ENCODE data around the gene GLO1.

Gene GLO1

DNA sequence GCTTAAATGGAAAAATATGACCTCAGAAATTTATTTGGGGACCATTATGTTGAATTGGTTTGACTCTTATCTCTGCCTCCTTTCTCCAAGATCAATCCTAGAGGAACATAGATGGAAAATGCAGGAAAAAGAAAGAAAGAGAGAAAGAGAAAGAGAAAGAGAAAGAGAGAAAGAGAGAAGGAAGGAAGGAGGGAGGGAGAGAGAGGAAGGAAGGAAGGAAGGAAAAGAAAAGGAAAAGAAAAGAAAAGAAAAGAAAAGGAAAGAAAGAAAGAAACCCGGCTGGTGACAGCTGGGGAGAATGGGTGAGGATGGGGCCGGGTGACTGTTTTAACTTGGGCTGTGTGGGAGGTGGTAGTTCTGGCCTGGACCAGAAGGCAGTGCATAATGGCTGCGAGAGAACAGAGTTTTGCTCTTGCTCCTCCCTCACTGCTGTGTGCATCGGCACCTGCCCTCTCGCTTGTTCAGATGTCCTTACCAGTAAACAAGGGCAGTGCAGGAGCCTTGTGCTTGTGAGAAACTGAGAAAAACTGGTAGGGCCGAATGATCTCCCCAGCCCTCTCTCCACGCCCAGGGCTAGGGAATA lies 24.7 kb downstream of the GLO1 start:
- no peaks in the 10 kb centered on the region for H3K9me2 ChIP-seq (ENCODE audit: low read depth, low read length)
- no peaks in the 10 kb centered on the region for H3K79me2 ChIP-seq (ENCODE audit: insufficient read depth, low read length)
- H3K27ac ChIP-seq (ENCODE audit: low read depth, low read length, poor library complexity, severe bottlenecking): no peak overlapping the region
- H4K20me1 ChIP-seq (ENCODE audit: insufficient read depth, low read length): no peaks in the 10 kb centered on the region
- no peak overlapping the region for H3K4me3 ChIP-seq (ENCODE audit: low read depth, low read length, poor library complexity, severe bottlenecking)
- no peak for TF ChIP-seq EZH2 (IDR thresholded peaks at IDR 0.05; ENCODE audit: borderline replicate concordance, low read length)
- TF ChIP-seq, protein P1, sequence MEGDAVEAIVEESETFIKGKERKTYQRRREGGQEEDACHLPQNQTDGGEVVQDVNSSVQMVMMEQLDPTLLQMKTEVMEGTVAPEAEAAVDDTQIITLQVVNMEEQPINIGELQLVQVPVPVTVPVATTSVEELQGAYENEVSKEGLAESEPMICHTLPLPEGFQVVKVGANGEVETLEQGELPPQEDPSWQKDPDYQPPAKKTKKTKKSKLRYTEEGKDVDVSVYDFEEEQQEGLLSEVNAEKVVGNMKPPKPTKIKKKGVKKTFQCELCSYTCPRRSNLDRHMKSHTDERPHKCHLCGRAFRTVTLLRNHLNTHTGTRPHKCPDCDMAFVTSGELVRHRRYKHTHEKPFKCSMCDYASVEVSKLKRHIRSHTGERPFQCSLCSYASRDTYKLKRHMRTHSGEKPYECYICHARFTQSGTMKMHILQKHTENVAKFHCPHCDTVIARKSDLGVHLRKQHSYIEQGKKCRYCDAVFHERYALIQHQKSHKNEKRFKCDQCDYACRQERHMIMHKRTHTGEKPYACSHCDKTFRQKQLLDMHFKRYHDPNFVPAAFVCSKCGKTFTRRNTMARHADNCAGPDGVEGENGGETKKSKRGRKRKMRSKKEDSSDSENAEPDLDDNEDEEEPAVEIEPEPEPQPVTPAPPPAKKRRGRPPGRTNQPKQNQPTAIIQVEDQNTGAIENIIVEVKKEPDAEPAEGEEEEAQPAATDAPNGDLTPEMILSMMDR (IDR thresholded peaks at IDR 0.05; ENCODE audit: low read length): no peak
- no peaks in the 10 kb centered on the region for H3K27me3 ChIP-seq (ENCODE audit: insufficient read depth, low read length)
- H3K9me3 ChIP-seq (ENCODE audit: low read length): no peaks in the 10 kb centered on the region
- H3K36me3 ChIP-seq (ENCODE audit: insufficient read depth, low read length): peaks cover 71% of the 10 kb centered on the region
- no peak overlapping the region for H3K4me2 ChIP-seq (ENCODE audit: low read length)
- H3F3A ChIP-seq (ENCODE audit: insufficient read depth, low read length): no peaks in the 10 kb centered on the region
- no peak overlapping the region for H3K9ac ChIP-seq (ENCODE audit: low read length)
- no peak overlapping the region for H2AFZ ChIP-seq (ENCODE audit: low read length)
- no peaks in the 10 kb centered on the region for H3K4me1 ChIP-seq (ENCODE audit: insufficient read depth, low read length, severe bottlenecking)

DNA sequence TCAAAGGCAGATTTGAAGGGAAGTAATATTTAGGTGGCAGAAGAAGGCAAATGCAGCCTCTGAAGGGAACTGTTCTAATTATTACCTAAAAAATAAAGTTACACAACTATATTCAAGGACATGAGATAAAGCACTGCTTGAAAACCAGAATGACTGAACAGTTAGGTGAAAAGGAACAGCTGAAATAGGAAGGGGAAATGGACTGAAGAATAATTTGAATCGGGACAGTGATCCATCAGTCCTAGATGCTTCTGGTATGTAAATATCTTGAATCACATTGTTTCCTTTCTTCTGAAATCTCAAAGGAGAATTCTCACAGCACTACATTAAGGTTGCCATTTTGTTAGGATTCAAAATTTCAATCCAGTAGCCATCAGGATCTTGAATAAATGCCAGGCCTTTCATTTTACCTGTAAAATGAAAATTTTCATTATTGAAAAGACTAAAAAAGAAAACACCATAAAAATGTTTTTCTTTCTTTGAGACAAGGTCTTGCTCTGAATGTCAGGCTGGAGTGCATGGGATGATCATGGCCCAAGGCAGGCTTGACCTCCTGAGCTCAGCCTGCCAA lies 25.9 kb downstream of the GLO1 start:
- H3K27me3 ChIP-seq (ENCODE audit: insufficient read depth, low read length): no peaks in the 10 kb centered on the region
- no peaks in the 10 kb centered on the region for H3K4me1 ChIP-seq (ENCODE audit: insufficient read depth, low read length, severe bottlenecking)
- H4K20me1 ChIP-seq (ENCODE audit: insufficient read depth, low read length): no peaks in the 10 kb centered on the region
- no peak overlapping the region for H3K4me3 ChIP-seq (ENCODE audit: low read depth, low read length, poor library complexity, severe bottlenecking)
- no peaks in the 10 kb centered on the region for H3K9me3 ChIP-seq (ENCODE audit: low read length)
- no peaks in the 10 kb centered on the region for H3F3A ChIP-seq (ENCODE audit: insufficient read depth, low read length)
- H2AFZ ChIP-seq (ENCODE audit: low read length): no peak overlapping the region
- H3K9ac ChIP-seq (ENCODE audit: low read length): no peak overlapping the region
- H3K36me3 ChIP-seq (ENCODE audit: insufficient read depth, low read length): peaks cover 60% of the 10 kb centered on the region
- H3K4me2 ChIP-seq (ENCODE audit: low read length): no peak overlapping the region
- no peak overlapping the region for H3K27ac ChIP-seq (ENCODE audit: low read depth, low read length, poor library complexity, severe bottlenecking)
- no peak for TF ChIP-seq EZH2 (IDR thresholded peaks at IDR 0.05; ENCODE audit: borderline replicate concordance, low read length)
- TF ChIP-seq, protein P1 (IDR thresholded peaks at IDR 0.05; ENCODE audit: low read length): no peak
- no peaks in the 10 kb centered on the region for H3K9me2 ChIP-seq (ENCODE audit: low read depth, low read length)
- H3K79me2 ChIP-seq (ENCODE audit: insufficient read depth, low read length): no peaks in the 10 kb centered on the region

DNA sequence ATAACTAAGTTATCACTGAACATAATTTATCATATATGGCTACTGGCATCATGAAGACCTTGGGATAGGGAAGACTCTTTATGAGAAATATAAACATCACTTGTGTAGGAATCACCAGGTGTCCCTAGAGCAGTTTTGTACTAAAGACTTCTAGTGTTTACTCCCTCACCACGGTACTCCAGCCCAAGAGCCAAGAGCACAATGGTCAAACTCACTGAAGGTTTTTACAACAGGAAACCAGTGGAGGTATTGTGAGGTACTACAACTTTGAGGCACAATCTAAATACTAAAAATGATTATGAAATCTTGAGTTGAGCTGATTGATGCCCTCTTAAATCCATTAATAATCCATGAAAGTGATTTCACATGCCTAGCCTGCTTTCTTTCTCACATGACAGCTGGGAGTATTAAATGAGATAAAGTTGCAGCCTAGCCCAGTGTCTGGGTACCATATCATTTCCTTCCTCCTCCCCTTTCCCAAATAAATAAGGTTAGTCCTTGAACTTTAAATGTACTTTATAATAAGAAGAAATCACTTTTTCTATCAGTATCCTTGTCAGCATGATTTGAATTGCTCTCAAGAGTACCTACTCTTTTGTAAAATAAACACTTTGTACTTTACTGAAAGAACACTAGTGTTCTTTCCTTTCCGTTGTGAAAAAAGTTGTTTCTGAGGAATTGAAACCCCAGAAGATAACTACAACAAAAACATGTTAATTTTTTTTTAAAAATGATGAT lies 26.5 kb downstream of the GLO1 start:
- no peaks in the 10 kb centered on the region for H3K9me2 ChIP-seq (ENCODE audit: low read depth, low read length)
- H3K36me3 ChIP-seq (ENCODE audit: insufficient read depth, low read length): peaks cover 53% of the 10 kb centered on the region
- no peaks in the 10 kb centered on the region for H3K9me3 ChIP-seq (ENCODE audit: low read length)
- H3K4me1 ChIP-seq (ENCODE audit: insufficient read depth, low read length, severe bottlenecking): no peaks in the 10 kb centered on the region
- H3K27ac ChIP-seq (ENCODE audit: low read depth, low read length, poor library complexity, severe bottlenecking): no peak overlapping the region
- no peaks in the 10 kb centered on the region for H3K27me3 ChIP-seq (ENCODE audit: insufficient read depth, low read length)
- TF ChIP-seq, protein P1 (IDR thresholded peaks at IDR 0.05; ENCODE audit: low read length): no peak
- TF ChIP-seq EZH2 (IDR thresholded peaks at IDR 0.05; ENCODE audit: borderline replicate concordance, low read length): no peak
- H3K79me2 ChIP-seq (ENCODE audit: insufficient read depth, low read length): no peaks in the 10 kb centered on the region
- no peak overlapping the region for H3K9ac ChIP-seq (ENCODE audit: low read length)
- H2AFZ ChIP-seq (ENCODE audit: low read length): no peak overlapping the region
- H3K4me3 ChIP-seq (ENCODE audit: low read depth, low read length, poor library complexity, severe bottlenecking): no peak overlapping the region
- no peaks in the 10 kb centered on the region for H3F3A ChIP-seq (ENCODE audit: insufficient read depth, low read length)
- no peak overlapping the region for H3K4me2 ChIP-seq (ENCODE audit: low read length)
- no peaks in the 10 kb centered on the region for H4K20me1 ChIP-seq (ENCODE audit: insufficient read depth, low read length)

All from OCI-LY1 (cell line).